ENCODE results near the gene LRMDA. TPM values are rescaled to one million over a fixed set of nuclear protein-coding genes. Genes with fewer than 3 reads are reported as not detected.

The LRMDA gene
- total RNA-seq, 3 donors from 2014 or later, result 8.3 to 17.1 (median 11.1) TPM

- intact Hi-C loops (cut with DNase I; ENCODE audit: low total_unique reads), result loop anchor here (1.0 kb wide), 1 partner anchor 9 kb away; no protein-coding TSS in a partner anchor
- DNase-seq (ENCODE audit: low spot score in 2 of 2), result no peak
Observed at GRCh38 chr10:76080451-76080850, 649.0 kb downstream of the LRMDA start.

GRCh38 chr10:76080991-76081390 lies 649.6 kb downstream of the LRMDA start:
- no peak for TF ChIP-seq CTCF (IDR thresholded peaks at IDR 0.05)
- TF ChIP-seq POLR2A (IDR thresholded peaks at IDR 0.05), result no peak
- TF ChIP-seq POLR2AphosphoS5 (IDR thresholded peaks at IDR 0.05), result no peak
- H3K36me3 ChIP-seq, result no peaks in the 10 kb centered on the region
- no peaks in the 10 kb centered on the region for H3K9me3 ChIP-seq
- H3K27ac ChIP-seq, result no peak overlapping the region
- intact Hi-C loops (cut with DNase I; ENCODE audit: low total_unique reads), result loop anchor here (1.0 kb wide), 1 partner anchor 8 kb away; no protein-coding TSS in a partner anchor
- H3K27me3 ChIP-seq, result no peaks in the 10 kb centered on the region
- H3K4me1 ChIP-seq, result no peaks in the 10 kb centered on the region
- H3K4me3 ChIP-seq, result no peak overlapping the region
- DNase-seq (ENCODE audit: low spot score in 2 of 2), result no peak

More at GRCh38 chr10:76080451-76080850, 649.0 kb downstream of the LRMDA start:
- no peak for TF ChIP-seq POLR2A (IDR thresholded peaks at IDR 0.05)
- no peak for TF ChIP-seq CTCF (IDR thresholded peaks at IDR 0.05)
- TF ChIP-seq POLR2AphosphoS5 (IDR thresholded peaks at IDR 0.05), result no peak
- H3K27ac ChIP-seq, result no peak overlapping the region
- H3K27me3 ChIP-seq, result no peaks in the 10 kb centered on the region
- no peaks in the 10 kb centered on the region for H3K9me3 ChIP-seq
- no peaks in the 10 kb centered on the region for H3K36me3 ChIP-seq
- H3K4me3 ChIP-seq, result no peak overlapping the region
- no peaks in the 10 kb centered on the region for H3K4me1 ChIP-seq

GRCh38 chr10:76082232-76082631 lies 650.8 kb downstream of the LRMDA start:
- no peak for TF ChIP-seq POLR2AphosphoS5 (IDR thresholded peaks at IDR 0.05)
- no peak for TF ChIP-seq CTCF (IDR thresholded peaks at IDR 0.05)
- TF ChIP-seq POLR2A (IDR thresholded peaks at IDR 0.05), result no peak
- Histone ChIP-seq H3K27me3 (no peaks in the 10 kb centered on the region), H3K36me3 (no peaks in the 10 kb centered on the region), H3K4me3 (no peak overlapping the region), H3K27ac (no peak overlapping the region), H3K9me3 (no peaks in the 10 kb centered on the region), H3K4me1 (no peaks in the 10 kb centered on the region)
- intact Hi-C loops (cut with DNase I; ENCODE audit: low total_unique reads), result no loop called here
- no peak for DNase-seq (ENCODE audit: low spot score in 2 of 2)

- TF ChIP-seq CTCF (IDR thresholded peaks at IDR 0.05) (no peak), POLR2AphosphoS5 (IDR thresholded peaks at IDR 0.05) (no peak), POLR2A (IDR thresholded peaks at IDR 0.05) (no peak)
- Histone ChIP-seq H3K27me3 (no peaks in the 10 kb centered on the region), H3K4me1 (no peaks in the 10 kb centered on the region), H3K27ac (no peak overlapping the region), H3K36me3 (no peaks in the 10 kb centered on the region), H3K4me3 (no peak overlapping the region), H3K9me3 (no peaks in the 10 kb centered on the region)
- DNase-seq (ENCODE audit: low spot score in 2 of 2), result no peak
- intact Hi-C loops (cut with DNase I; ENCODE audit: low total_unique reads), result no loop called here
Observed at GRCh38 chr10:76082956-76083355, 651.5 kb downstream of the LRMDA start.

- Histone ChIP-seq H3K4me3 (no peak overlapping the region), H3K27me3 (no peaks in the 10 kb centered on the region), H3K9me3 (no peaks in the 10 kb centered on the region), H3K4me1 (no peaks in the 10 kb centered on the region), H3K27ac (no peak overlapping the region), H3K36me3 (no peaks in the 10 kb centered on the region)
- no peak for DNase-seq (ENCODE audit: low spot score in 2 of 2)
- TF ChIP-seq CTCF (IDR thresholded peaks at IDR 0.05) (no peak), POLR2A (IDR thresholded peaks at IDR 0.05) (no peak), POLR2AphosphoS5 (IDR thresholded peaks at IDR 0.05) (no peak)
- intact Hi-C loops (cut with DNase I; ENCODE audit: low total_unique reads), result no loop called here
Observed at GRCh38 chr10:76085002-76085816, 653.8 kb downstream of the LRMDA start.
